Fibroblast of lung (primary cell): Measurements from ENCODE around the gene BRAF. TPM values are rescaled to one million over a fixed set of nuclear protein-coding genes. Genes with fewer than 3 reads are reported as not detected.

ENCODE experiments used
- DNase-seq, 2 donors: peaks; one replicate each; pipeline versions ENCODE4 v3.0.0 to v3.0.0-alpha.2; 2010; ENCODE audit warnings: low read depth in 2 of 2
- H2AFZ ChIP-seq: 2 replicates; pipeline ENCODE4 v1.5.1; 2012; ENCODE audit warnings: low read length, control low read depth, inconsistent platforms
- H3K27ac ChIP-seq: 2 replicates; pipeline ENCODE4 v1.5.1; 2011; ENCODE audit warnings: low read length, control low read depth; ENCODE audit not compliant: insufficient read depth
- H3K27me3 ChIP-seq: 2 replicates; pipeline ENCODE4 v1.5.1; 2011; ENCODE audit warnings: mild to moderate bottlenecking, low read length; ENCODE audit not compliant: control insufficient read depth, insufficient read depth
- H3K36me3 ChIP-seq: 2 replicates; pipeline ENCODE4 v1.5.1; 2011; ENCODE audit warnings: low read length; ENCODE audit not compliant: control insufficient read depth, insufficient read depth
- H3K4me1 ChIP-seq: 2 replicates; pipeline ENCODE4 v1.5.1; 2011; ENCODE audit warnings: low read length; ENCODE audit not compliant: control insufficient read depth, insufficient read depth; ENCODE audit errors: extremely low read depth
- H3K4me2 ChIP-seq: 2 replicates; pipeline ENCODE4 v1.5.1; 2011; ENCODE audit warnings: low read length, control low read depth; ENCODE audit not compliant: insufficient read depth; ENCODE audit errors: extremely low read depth
- H3K4me3 ChIP-seq, 4 experiments: fragments of 200-600 bp in 1 of 4; sonication (generic) in 1 of 4; replicated peaks in 1 of 4; 2 replicates each; pipeline ENCODE4 v1.5.1; 2011 to 2016; ENCODE audit warnings: low read length in 4 of 4, low read depth in 3 of 4, mild to moderate bottlenecking in 3 of 4, control low read depth in 2 of 4, inconsistent platforms in 1 of 4, mixed read lengths in 1 of 4; ENCODE audit not compliant: insufficient read depth in 1 of 4; ENCODE audit errors: control extremely low read depth in 1 of 4
- H3K79me2 ChIP-seq: 2 replicates; pipeline ENCODE4 v1.5.1; 2012; ENCODE audit warnings: mild to moderate bottlenecking, low read length, inconsistent platforms; ENCODE audit not compliant: control insufficient read depth, insufficient read depth
- H3K9ac ChIP-seq: 2 replicates; pipeline ENCODE4 v1.5.1; 2011; ENCODE audit warnings: mild to moderate bottlenecking, low read length, control low read depth; ENCODE audit not compliant: insufficient read depth
- H3K9me3 ChIP-seq: 2 replicates; pipeline ENCODE4 v1.5.1; 2012; ENCODE audit warnings: low read depth, low read length; ENCODE audit not compliant: control insufficient read depth, insufficient read depth
- H4K20me1 ChIP-seq: 2 replicates; pipeline ENCODE4 v1.5.1; 2011; ENCODE audit warnings: low read length; ENCODE audit not compliant: control insufficient read depth, insufficient read depth; ENCODE audit errors: extremely low read depth
- EZH2 ChIP-seq: IDR thresholded peaks from 2 replicates; pipeline ENCODE4 v1.5.1; 2012; ENCODE audit warnings: low read length, control low read depth, mild to moderate bottlenecking; ENCODE audit errors: missing control alignments
- polyA plus RNA-seq, 2 donors: library from polyadenylated mRNA; depleted of rRNA in 1 of 2; stranded (reverse) in 1 of 2; unstranded in 1 of 2; fragments of >200 nt; gene quantifications; 2 replicates each; pipeline ENCODE4 v1.2.1, GENCODE V29; 2011 to 2012; ENCODE audit warnings: missing spikeins in 1 of 2
- total RNA-seq: library from RNA; depleted of rRNA; stranded (reverse); fragments of >200 nt; gene quantifications from 2 replicates; pipeline ENCODE4 v1.2.1, GENCODE V29; 2014
- TF ChIP-seq, protein P1 (sequence below), 2 donors: IDR thresholded peaks in 1 of 2; conservative IDR thresholded peaks in 1 of 2; 1 replicate in 1 of 2; 2 replicates in 1 of 2; pipeline ENCODE4 v1.5.1; 2011 to 2012; ENCODE audit warnings: low read length in 2 of 2, control low read depth in 1 of 2, inconsistent platforms in 1 of 2, low read depth in 1 of 2, mild to moderate bottlenecking in 1 of 2

The BRAF gene
- total and polyA plus RNA-seq, 2 donors (not counting 1 experiment from before 2014, with no cell fraction given), result 21.1 to 23.1 TPM

DNA sequence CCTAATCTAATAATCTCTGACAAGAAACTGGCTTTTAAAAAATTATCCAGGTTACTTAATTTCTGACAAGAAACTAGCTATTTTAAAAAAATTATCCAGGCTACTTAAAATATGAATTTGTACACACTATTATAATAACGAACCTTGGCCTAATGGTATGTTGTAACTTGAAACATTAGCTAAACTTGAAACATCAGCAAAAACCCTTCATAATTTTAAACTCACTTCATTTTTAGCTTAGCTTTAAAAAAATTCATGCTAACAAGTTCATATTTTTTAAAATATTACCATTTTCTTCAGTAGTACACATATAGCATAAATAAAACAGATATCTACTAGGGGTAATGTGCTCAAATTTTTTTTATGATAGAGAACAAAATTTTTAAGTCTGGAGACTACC lies 35.6 kb downstream of the BRAF start:
- Histone ChIP-seq H4K20me1 (peaks cover 3% of the 10 kb centered on the region), H2AFZ (no peak overlapping the region), H3K4me2 (no peak overlapping the region), H3K9me3 (no peaks in the 10 kb centered on the region), H3K27ac (no peak overlapping the region), H3K36me3 (no peaks in the 10 kb centered on the region), H3K27me3 (no peaks in the 10 kb centered on the region), H3K9ac (no peak overlapping the region), H3K4me1 (no peaks in the 10 kb centered on the region), H3K79me2 (peaks cover 32% of the 10 kb centered on the region), H3K4me3 (no peak overlapping the region)
- no peak for TF ChIP-seq EZH2
- TF ChIP-seq, protein P1, sequence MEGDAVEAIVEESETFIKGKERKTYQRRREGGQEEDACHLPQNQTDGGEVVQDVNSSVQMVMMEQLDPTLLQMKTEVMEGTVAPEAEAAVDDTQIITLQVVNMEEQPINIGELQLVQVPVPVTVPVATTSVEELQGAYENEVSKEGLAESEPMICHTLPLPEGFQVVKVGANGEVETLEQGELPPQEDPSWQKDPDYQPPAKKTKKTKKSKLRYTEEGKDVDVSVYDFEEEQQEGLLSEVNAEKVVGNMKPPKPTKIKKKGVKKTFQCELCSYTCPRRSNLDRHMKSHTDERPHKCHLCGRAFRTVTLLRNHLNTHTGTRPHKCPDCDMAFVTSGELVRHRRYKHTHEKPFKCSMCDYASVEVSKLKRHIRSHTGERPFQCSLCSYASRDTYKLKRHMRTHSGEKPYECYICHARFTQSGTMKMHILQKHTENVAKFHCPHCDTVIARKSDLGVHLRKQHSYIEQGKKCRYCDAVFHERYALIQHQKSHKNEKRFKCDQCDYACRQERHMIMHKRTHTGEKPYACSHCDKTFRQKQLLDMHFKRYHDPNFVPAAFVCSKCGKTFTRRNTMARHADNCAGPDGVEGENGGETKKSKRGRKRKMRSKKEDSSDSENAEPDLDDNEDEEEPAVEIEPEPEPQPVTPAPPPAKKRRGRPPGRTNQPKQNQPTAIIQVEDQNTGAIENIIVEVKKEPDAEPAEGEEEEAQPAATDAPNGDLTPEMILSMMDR (conservative IDR thresholded peaks at IDR 0.05 in 1 of 2, IDR thresholded peaks at IDR 0.05 in 1 of 2; ENCODE audit: low read depth in 1 of 2, low read length in 2 of 2), result no peak
- no peak for DNase-seq

- Histone ChIP-seq H3K4me1 (no peaks in the 10 kb centered on the region), H3K36me3 (no peaks in the 10 kb centered on the region), H3K4me3 (no peak overlapping the region), H3K27me3 (no peaks in the 10 kb centered on the region), H3K79me2 (peaks cover 29% of the 10 kb centered on the region), H4K20me1 (peaks cover 3% of the 10 kb centered on the region), H3K27ac (no peak overlapping the region), H2AFZ (no peak overlapping the region), H3K4me2 (no peak overlapping the region), H3K9me3 (no peaks in the 10 kb centered on the region), H3K9ac (no peak overlapping the region)
- TF ChIP-seq, protein P1 (conservative IDR thresholded peaks at IDR 0.05 in 1 of 2, IDR thresholded peaks at IDR 0.05 in 1 of 2; ENCODE audit: low read depth in 1 of 2, low read length in 2 of 2), result no peak
- TF ChIP-seq EZH2, result no peak
- peak in 1 of 2 donors; percentile 13 for DNase-seq
Observed at GRCh38 chr7:140888087-140888486, 36.6 kb downstream of the BRAF start.

DNA sequence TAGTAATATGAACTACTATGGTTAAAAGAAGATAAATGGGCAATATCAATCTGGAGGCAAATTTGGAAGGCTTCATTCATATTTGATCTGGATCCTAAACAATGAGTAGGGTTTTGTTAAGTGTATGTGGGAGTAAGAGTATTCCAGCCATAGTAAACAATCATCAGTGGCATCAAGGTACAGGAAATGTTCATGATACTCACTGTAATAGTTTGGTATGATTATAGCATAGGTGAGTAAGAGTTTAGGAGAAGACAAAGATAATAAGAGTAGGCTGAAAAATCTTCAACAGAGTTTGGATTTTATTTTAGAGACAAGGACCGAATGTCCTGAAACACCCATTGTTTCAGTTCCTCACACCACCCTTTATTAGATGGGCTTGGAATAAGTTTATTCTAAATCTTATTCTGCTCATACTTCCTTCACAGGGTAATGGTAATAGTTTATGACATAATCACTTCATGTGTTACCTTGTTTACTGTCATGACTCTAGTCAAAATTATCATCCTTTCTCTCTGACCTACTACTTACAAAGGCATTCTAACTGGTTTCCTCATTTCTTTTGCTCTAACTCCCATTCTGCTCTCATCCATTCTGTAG lies 38.9 kb downstream of the BRAF start:
- TF ChIP-seq EZH2, result no peak
- TF ChIP-seq, protein P1 (conservative IDR thresholded peaks at IDR 0.05 in 1 of 2, IDR thresholded peaks at IDR 0.05 in 1 of 2; ENCODE audit: low read depth in 1 of 2, low read length in 2 of 2), result no peak
- H3K4me3 ChIP-seq, result no peak overlapping the region
- H3K9ac ChIP-seq, result no peak overlapping the region
- no peak for DNase-seq
- H3K36me3 ChIP-seq, result no peaks in the 10 kb centered on the region
- H3K27me3 ChIP-seq, result no peaks in the 10 kb centered on the region
- H3K27ac ChIP-seq, result no peak overlapping the region
- peaks cover 3% of the 10 kb centered on the region for H4K20me1 ChIP-seq
- no peaks in the 10 kb centered on the region for H3K9me3 ChIP-seq
- no peak overlapping the region for H2AFZ ChIP-seq
- H3K4me2 ChIP-seq, result no peak overlapping the region
- no peaks in the 10 kb centered on the region for H3K4me1 ChIP-seq
- H3K79me2 ChIP-seq, result peaks cover 27% of the 10 kb centered on the region
